HepG2 (cell line): ENCODE measurements around the gene KATNA1. TPM values are rescaled to one million over a fixed set of nuclear protein-coding genes. Genes with fewer than 3 reads are reported as not detected.

Experiments used
- ATAC-seq: fragments of 200-7000 bp; cut with Tn5 transposase; 3 replicates; pipeline ENCODE4 v1.9.1; 2020; ENCODE audit warnings: mild to moderate bottlenecking, moderate library complexity
- BruUV-seq: library from RNA; stranded (reverse); fragments of 400-500 nt; replicated peaks from 2 replicates; lab custom pipeline; 2021; lab: Mats Ljungman, UMichigan
- CTCF ChIA-PET: fragments of 300-600 bp; formaldehyde crosslinking; extraction: SDS; loops from one replicate; lab custom pipeline; 2021; ENCODE audit warnings: low total read pairs, inconsistent platforms, low intra/inter-chr PET ratio; lab: Yijun Ruan, JAX
- POLR2A ChIA-PET: fragments of 350-600 bp; sonication (Branson Sonifier 250); formaldehyde crosslinking; loops from one replicate; lab custom pipeline; 2020; ENCODE audit warnings: antibody characterized with exemption, inconsistent platforms; lab: Yijun Ruan, JAX
- DNase-seq: peaks from one replicate; pipeline ENCODE4 v3.0.0-alpha.2; 2015; ENCODE audit warnings: low spot score
- FAIRE-seq: peaks from 3 replicates; lab custom pipeline; 2011; peaks lifted over from hg19 to GRCh38; lab: Jason Lieb, UNC
- H2AFZ ChIP-seq: one replicate; pipeline ENCODE4 v1.6.1; 2011; ENCODE audit warnings: low read length, inconsistent platforms
- H3K27ac ChIP-seq: fragments of 300-600 bp; 3 replicates; pipeline ENCODE4 v1.8.0; 2011; ENCODE audit warnings: mixed run types, mild to moderate bottlenecking, mixed read lengths, low read length, inconsistent platforms; ENCODE audit not compliant: insufficient read depth; ENCODE audit errors: extremely low read length
- H3K27me3 ChIP-seq, 2 experiments: fragments of 200-600 bp in 1 of 2; 2 replicates in 1 of 2; 3 replicates in 1 of 2; pipeline versions ENCODE4 v1.6.0 to v1.8.0; 2011; ENCODE audit warnings: low read length in 2 of 2, mild to moderate bottlenecking in 2 of 2, moderate library complexity in 2 of 2, inconsistent platforms in 1 of 2; ENCODE audit not compliant: insufficient read depth in 2 of 2, control insufficient read depth in 1 of 2
- H3K36me3 ChIP-seq, 2 experiments: fragments of 200-600 bp in 1 of 2; replicated peaks in 1 of 2; 2 replicates in 1 of 2; 3 replicates in 1 of 2; pipeline versions ENCODE4 v1.5.1 to v1.8.0; 2011; ENCODE audit warnings: low read length in 2 of 2, inconsistent platforms in 1 of 2; ENCODE audit not compliant: insufficient read depth in 2 of 2, control insufficient read depth in 1 of 2
- H3K4me1 ChIP-seq: 2 replicates; pipeline ENCODE4 v1.5.1; 2012; ENCODE audit warnings: low read length, inconsistent platforms; ENCODE audit not compliant: insufficient read depth
- H3K4me2 ChIP-seq: 2 replicates; pipeline ENCODE4 v1.6.0; 2011; ENCODE audit warnings: low read depth, low read length, inconsistent platforms
- H3K4me3 ChIP-seq, 3 experiments: fragments of 200-600 bp in 1 of 3; sonication (generic), shearing (Covaris generic) in 1 of 3; replicated peaks in 1 of 3; 2 replicates each; pipeline ENCODE4 v1.5.1; 2011 to 2016; ENCODE audit warnings: low read length in 3 of 3, inconsistent platforms in 2 of 3, low read depth in 2 of 3, mild to moderate bottlenecking in 2 of 3, control low read depth in 1 of 3, mixed read lengths in 1 of 3; ENCODE audit not compliant: insufficient read depth in 1 of 3
- H3K79me2 ChIP-seq: one replicate; pipeline ENCODE4 v1.6.1; 2011; ENCODE audit warnings: low read length, inconsistent platforms; ENCODE audit not compliant: insufficient read depth
- H3K9ac ChIP-seq: 2 replicates; pipeline ENCODE4 v1.6.0; 2011; ENCODE audit warnings: mild to moderate bottlenecking, low read depth, low read length, inconsistent platforms; ENCODE audit not compliant: insufficient read depth
- H3K9me3 ChIP-seq: 2 replicates; pipeline ENCODE4 v1.5.1; 2012; ENCODE audit warnings: mild to moderate bottlenecking, low read length
- H4K20me1 ChIP-seq: 2 replicates; pipeline ENCODE4 v1.6.0; 2011; ENCODE audit warnings: inconsistent platforms, mild to moderate bottlenecking, low read length, moderate library complexity; ENCODE audit not compliant: insufficient read depth
- CREM ChIP-seq, 2 experiments: sonication (generic) in 1 of 2; formaldehyde crosslinking in 1 of 2; IDR thresholded peaks; 2 replicates each; pipeline versions ENCODE4 v1.4.0 to v1.6.1; 2016 to 2020; ENCODE audit warnings: antibody characterized with exemption in 1 of 2, mild to moderate bottlenecking in 1 of 2, missing genetic modification reagents in 1 of 2
- KDM1A ChIP-seq: IDR thresholded peaks from 2 replicates; pipeline ENCODE4 v1.6.1; 2016; ENCODE audit warnings: missing compliant biosample characterization
- NCOA5 ChIP-seq: sonication (generic); formaldehyde crosslinking; IDR thresholded peaks from 2 replicates; pipeline ENCODE4 v1.4.0; 2020; ENCODE audit warnings: missing genetic modification reagents
- NFE2 ChIP-seq: sonication (generic); formaldehyde crosslinking; IDR thresholded peaks from 2 replicates; pipeline ENCODE4 v1.4.0; 2020; ENCODE audit warnings: missing genetic modification reagents
- NFYB ChIP-seq: sonication (generic); formaldehyde crosslinking; IDR thresholded peaks from 2 replicates; pipeline ENCODE4 v1.4.0; 2020; ENCODE audit warnings: missing genetic modification reagents
- RELA ChIP-seq: sonication (generic); formaldehyde crosslinking; IDR thresholded peaks from 2 replicates; pipeline ENCODE4 v1.4.0; 2020; ENCODE audit warnings: missing genetic modification reagents
- TMF1 ChIP-seq: sonication (generic); formaldehyde crosslinking; IDR thresholded peaks from 2 replicates; pipeline ENCODE4 v1.8.1; 2022; ENCODE audit warnings: low read depth, missing genetic modification reagents
- ZNF121 ChIP-seq: sonication (generic); formaldehyde crosslinking; IDR thresholded peaks from 2 replicates; pipeline ENCODE4 v1.5.0; 2020; ENCODE audit warnings: mild to moderate bottlenecking, missing genetic modification reagents
- ZNF549 ChIP-seq: sonication (generic); formaldehyde crosslinking; IDR thresholded peaks from 2 replicates; pipeline ENCODE4 v1.5.0; 2020; ENCODE audit warnings: missing genetic modification reagents
- ZNF674 ChIP-seq: sonication (generic); formaldehyde crosslinking; IDR thresholded peaks from 2 replicates; pipeline ENCODE4 v1.5.0; 2020; ENCODE audit warnings: low read depth, mild to moderate bottlenecking, missing genetic modification reagents
- WGBS: methylation state at CpG from one replicate; pipeline ENCODE4 v1.1.6; 2017; ENCODE audit warnings: low lambda C conversion rate; 5-methylcytosine and 5-hydroxymethylcytosine counted together
- in situ Hi-C: cut with HindIII; loops from 2 replicates; pipeline ENCODE4 v1.10.0; 2017; ENCODE audit warnings: low pct_unique_long_range_greater_than_20kb; ENCODE audit not compliant: extremely low pct_ligation_motif_present
- intact Hi-C: fragments of 100-400 bp; cut with micrococcal nuclease; formaldehyde crosslinking; loops from one replicate; pipeline ENCODE4 v1.10.0; 2022; ENCODE audit not compliant: unreplicated experiment
- polyA plus RNA-seq, 8 experiments: library from polyadenylated mRNA; depleted of rRNA in 3 of 8; stranded (reverse) in 7 of 8; unstranded in 1 of 8; fragments of >200 nt; fragmentation: Illumina TruSeq in 4 of 8; extraction: Trizol in 4 of 8; gene quantifications; 2 replicates each; pipeline versions ENCODE4 v1.2.1 to v1.2.3, GENCODE V29; 2011 to 2016; ENCODE audit warnings: low read depth in 4 of 8, missing spikeins in 1 of 8, mixed read lengths in 1 of 8; ENCODE audit not compliant: insufficient read depth in 1 of 8
- total RNA-seq, 5 experiments: library from RNA; depleted of rRNA; stranded (reverse); fragments of >200 nt; fragmentation: Illumina TruSeq; extraction: Trizol; gene quantifications; 2 replicates each; pipeline ENCODE4 v1.2.3, GENCODE V29; 2016; ENCODE audit warnings: low read depth in 1 of 5
- TF ChIP-seq, protein P1 (sequence below): sonication (generic); formaldehyde crosslinking; IDR thresholded peaks from 2 replicates; pipeline ENCODE4 v1.4.0; 2020; ENCODE audit warnings: mild to moderate bottlenecking, missing genetic modification reagents
- TF ChIP-seq, protein P2 (sequence below): sonication (generic); formaldehyde crosslinking; IDR thresholded peaks from 2 replicates; pipeline ENCODE4 v1.5.0; 2020; ENCODE audit warnings: mild to moderate bottlenecking, missing genetic modification reagents
- TF ChIP-seq, protein P3 (sequence below): sonication (generic); formaldehyde crosslinking; IDR thresholded peaks from 2 replicates; pipeline ENCODE4 v1.4.0; 2020; ENCODE audit warnings: mild to moderate bottlenecking, low read depth, missing genetic modification reagents

Gene KATNA1
- total and polyA plus RNA-seq, 2 of the 13 experiments (the other 11 are each of a cell fraction or from before 2014, with no cell fraction given): 14.8 to 25.3 TPM

DNA sequence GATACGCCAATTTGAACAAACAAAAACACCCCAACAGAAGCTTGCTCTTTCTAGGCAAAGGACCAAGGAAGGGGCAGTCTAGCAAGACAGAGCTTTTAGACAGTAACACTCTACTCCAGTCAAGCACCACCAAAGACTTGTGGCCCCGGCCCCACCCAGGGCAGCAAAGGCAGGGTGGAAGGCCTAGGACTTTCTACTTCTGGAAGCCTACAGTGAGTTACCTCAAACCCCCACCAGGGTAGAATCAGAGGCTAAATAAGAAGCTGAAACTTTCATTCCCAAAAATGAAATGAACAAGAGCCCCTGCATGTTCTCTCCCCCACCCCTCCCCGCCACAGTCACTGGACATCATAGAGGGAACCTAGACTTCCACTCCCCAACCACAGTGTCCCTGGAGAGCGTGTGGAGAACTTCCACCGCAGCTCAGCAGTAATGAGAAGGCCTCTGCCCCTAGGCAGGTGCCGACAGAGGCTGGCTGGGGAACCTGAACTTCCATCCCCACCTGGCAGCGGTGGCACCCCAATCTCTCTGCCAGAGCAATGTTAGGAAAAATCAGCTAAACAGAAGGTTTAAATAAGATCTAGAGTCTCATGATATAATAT, 40.0 kb downstream of the KATNA1 start (continued):
- TF ChIP-seq NCOA5 (CRISPR knock-in tag): no peak
- TF ChIP-seq, protein P1, sequence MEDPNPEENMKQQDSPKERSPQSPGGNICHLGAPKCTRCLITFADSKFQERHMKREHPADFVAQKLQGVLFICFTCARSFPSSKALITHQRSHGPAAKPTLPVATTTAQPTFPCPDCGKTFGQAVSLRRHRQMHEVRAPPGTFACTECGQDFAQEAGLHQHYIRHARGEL (CRISPR knock-in tag): no peak
- TF ChIP-seq CREM (IDR thresholded peaks at IDR 0.05): no peak
- no peak for TF ChIP-seq CREM (CRISPR knock-in tag; IDR thresholded peaks at IDR 0.05)
- no peak for TF ChIP-seq NFYB (CRISPR knock-in tag)
- TF ChIP-seq KDM1A (CRISPR knock-in tag): no peak
- TF ChIP-seq ZNF674: no peak
- no peak for TF ChIP-seq ZNF549 (CRISPR knock-in tag)

DNA sequence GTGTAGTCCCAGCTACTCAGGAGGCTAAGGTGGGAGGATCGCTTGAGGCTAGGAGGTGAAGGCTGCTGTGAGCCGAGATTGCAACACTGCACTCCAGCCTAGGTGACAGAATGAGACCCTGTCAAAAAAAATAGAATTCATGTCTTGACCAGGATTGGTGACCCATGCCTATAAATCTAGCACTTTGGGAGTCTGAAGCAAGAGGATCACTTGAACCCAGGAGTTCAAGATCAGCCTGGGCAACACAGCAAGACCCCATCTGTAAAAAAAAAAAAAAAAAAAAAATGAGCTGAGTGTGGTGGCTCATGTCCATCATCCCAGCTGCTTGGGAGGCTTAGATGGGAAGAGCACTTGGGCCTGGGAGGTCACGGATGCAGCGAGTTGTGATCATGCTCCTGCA, 48.0 kb downstream of the KATNA1 start:
- Histone ChIP-seq H3K27ac (no peak overlapping the region), H3K36me3 (peaks cover 5 to 33% of the 10 kb centered on the region in 2 experiments; a peak in 4 of 5 replicates), H3K4me2 (no peak overlapping the region), H3K9me3 (no peaks in the 10 kb centered on the region), H3K9ac (no peak overlapping the region), H2AFZ (no peak overlapping the region), H4K20me1 (no peaks in the 10 kb centered on the region)
- ATAC-seq: no peak
- intact Hi-C loops: no loop called here
- CTCF ChIA-PET: no interaction called here
- in situ Hi-C loops: no loop called here
- BruUV-seq: no TSS peak
- WGBS: 96% methylated on average over 4 of the region's 4 CpGs
- TF ChIP-seq NFE2 (CRISPR knock-in tag) (no peak), TMF1 (CRISPR knock-in tag) (no peak), RELA (CRISPR knock-in tag) (no peak), ZNF121 (CRISPR knock-in tag) (peak; percentile 71)
- TF ChIP-seq, protein P2, sequence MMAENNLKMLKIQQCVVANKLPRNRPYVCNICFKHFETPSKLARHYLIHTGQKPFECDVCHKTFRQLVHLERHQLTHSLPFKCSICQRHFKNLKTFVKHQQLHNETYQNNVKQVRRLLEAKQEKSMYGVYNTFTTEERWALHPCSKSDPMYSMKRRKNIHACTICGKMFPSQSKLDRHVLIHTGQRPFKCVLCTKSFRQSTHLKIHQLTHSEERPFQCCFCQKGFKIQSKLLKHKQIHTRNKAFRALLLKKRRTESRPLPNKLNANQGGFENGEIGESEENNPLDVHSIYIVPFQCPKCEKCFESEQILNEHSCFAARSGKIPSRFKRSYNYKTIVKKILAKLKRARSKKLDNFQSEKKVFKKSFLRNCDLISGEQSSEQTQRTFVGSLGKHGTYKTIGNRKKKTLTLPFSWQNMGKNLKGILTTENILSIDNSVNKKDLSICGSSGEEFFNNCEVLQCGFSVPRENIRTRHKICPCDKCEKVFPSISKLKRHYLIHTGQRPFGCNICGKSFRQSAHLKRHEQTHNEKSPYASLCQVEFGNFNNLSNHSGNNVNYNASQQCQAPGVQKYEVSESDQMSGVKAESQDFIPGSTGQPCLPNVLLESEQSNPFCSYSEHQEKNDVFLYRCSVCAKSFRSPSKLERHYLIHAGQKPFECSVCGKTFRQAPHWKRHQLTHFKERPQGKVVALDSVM (CRISPR knock-in tag): peak; percentile 52; the same call in 1 of the 2 replicates
- TF ChIP-seq, protein P3, sequence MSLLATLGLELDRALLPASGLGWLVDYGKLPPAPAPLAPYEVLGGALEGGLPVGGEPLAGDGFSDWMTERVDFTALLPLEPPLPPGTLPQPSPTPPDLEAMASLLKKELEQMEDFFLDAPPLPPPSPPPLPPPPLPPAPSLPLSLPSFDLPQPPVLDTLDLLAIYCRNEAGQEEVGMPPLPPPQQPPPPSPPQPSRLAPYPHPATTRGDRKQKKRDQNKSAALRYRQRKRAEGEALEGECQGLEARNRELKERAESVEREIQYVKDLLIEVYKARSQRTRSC (CRISPR knock-in tag): no peak
- TF ChIP-seq, all 625 proteins: peak for 2
- Histone ChIP-seq H3K4me1 (no peaks in the 10 kb centered on the region), H3K79me2 (no peaks in the 10 kb centered on the region), H3K4me3 (no peak overlapping the region), H3K27me3 (no peaks in the 10 kb centered on the region)
- DNase-seq (no peak), FAIRE-seq (no peak)
- POLR2A ChIA-PET: no interaction called here
